ENCODE results near the gene IFNK.
"Not testable (repeated sequence)": the region's sequence is repeated elsewhere in the genome, so short reads cannot be mapped to it uniquely, and the experiment has no call there.

IFNK gene

DNA sequence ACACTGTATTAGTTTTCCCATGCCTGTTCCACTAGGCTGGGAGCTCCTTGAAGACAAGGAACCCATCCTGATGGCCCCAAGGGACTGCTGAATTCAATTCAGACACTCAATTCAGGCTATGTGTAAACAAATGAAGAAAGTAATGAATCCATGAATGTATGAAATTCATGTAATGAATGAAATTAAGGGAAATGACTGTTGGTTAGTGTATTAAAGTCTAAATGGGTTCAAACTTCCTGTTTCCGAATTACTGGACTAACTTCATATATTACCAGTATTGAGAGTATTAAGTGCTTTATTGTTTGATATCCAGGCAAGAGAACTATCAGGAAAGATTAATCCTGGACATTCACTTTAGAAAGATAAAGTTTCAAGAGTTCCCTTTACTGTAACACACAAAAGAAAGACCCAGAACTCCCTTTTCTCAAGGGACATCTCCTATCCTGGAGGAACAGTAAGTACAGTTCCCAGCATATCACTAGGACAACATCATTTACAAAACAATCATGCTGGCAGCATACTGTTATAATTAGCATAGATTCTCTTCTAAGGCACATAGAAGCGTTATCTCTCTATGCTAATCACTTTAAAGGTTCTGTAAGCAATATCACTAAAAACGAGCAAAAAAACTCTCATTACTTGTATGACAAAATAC, 28.5 kb upstream of the IFNK start:
- no peak for DNase-seq (ENCODE audit: low spot score)
- no peak for TF ChIP-seq CTCF (IDR thresholded peaks at IDR 0.05; ENCODE audit: extremely low read depth, insufficient read depth, missing control alignments)
- in situ Hi-C loops (cut with MboI; ENCODE audit: low pct_unique_long_range_greater_than_20kb, low sequenced_read_pairs, unreplicated experiment), result no loop called here

DNA sequence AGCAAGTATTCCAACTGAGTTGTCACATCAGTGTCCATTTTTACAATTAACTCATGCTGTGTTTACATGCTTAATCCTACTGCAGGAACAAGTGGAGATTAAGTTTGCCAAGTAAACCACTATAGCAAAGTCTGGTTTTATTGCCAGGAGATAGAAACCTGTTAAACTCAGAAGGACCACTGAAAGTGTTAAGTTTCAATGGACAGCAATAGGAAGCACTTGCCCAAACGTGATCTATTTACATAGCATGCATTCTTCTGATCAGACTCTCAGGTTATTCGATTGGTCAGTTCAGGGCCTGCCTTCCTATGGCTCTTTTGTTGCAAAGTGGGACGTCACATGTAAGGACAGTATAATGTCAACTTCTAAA, 28.0 kb upstream of the IFNK start:
- no peak for TF ChIP-seq CTCF (IDR thresholded peaks at IDR 0.05; ENCODE audit: extremely low read depth, insufficient read depth, missing control alignments)
- in situ Hi-C loops (cut with MboI; ENCODE audit: low pct_unique_long_range_greater_than_20kb, low sequenced_read_pairs, unreplicated experiment), result no loop called here

DNA sequence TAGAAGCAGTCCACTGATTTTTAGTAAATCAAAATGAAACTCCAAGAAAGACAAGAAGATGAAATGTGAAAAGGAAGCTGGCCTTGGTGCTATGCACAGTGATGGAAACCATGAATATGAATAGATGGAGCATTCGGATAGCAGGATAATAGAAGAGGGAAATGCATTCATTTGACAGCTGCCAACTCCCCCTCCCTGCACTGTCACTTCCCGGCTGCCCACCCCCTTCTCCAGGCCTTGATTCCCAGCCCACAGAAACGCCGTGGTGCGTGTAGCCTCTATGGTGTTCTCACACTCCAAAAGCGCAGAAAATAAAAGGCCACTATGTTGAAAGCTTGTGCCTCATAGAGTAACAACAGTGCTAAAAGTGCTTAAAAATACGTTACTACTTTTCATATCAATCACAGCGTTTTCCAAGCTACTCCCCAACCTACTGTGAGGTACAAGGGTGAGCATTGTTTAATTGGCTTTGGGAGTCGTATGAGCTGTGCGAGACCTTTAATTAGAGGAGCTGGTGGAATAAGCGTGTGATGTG, 26.1 kb upstream of the IFNK start:
- no peak for DNase-seq (ENCODE audit: low spot score)
- in situ Hi-C loops (cut with MboI; ENCODE audit: low pct_unique_long_range_greater_than_20kb, low sequenced_read_pairs, unreplicated experiment), result no loop called here
- TF ChIP-seq CTCF (IDR thresholded peaks at IDR 0.05; ENCODE audit: extremely low read depth, insufficient read depth, missing control alignments), result no peak

More for the DNA sequence above, 28.0 kb upstream of the IFNK start:
- no peak for DNase-seq (ENCODE audit: low spot score)

DNA sequence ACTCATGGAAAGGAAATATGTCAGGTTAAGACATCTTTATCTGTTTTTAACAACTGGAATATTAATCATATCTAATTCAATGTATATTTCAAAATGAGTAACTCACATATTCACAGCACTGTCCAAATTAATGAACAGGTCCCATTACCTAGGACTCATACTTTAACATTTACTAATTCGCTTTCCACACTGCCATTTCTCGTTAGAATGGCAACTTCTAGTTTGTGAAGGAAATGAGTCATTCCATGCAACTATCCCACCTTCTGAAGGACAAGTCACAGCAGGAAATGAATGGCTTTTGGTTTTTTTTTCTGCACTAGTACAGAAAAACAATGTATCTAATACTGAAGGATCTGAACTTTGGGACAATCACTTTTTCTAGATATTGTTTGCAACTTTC, 24.6 kb upstream of the IFNK start:
- in situ Hi-C loops (cut with MboI; ENCODE audit: low pct_unique_long_range_greater_than_20kb, low sequenced_read_pairs, unreplicated experiment), result no loop called here
- no peak for TF ChIP-seq CTCF (IDR thresholded peaks at IDR 0.05; ENCODE audit: extremely low read depth, insufficient read depth, missing control alignments)
- no peak for DNase-seq (ENCODE audit: low spot score)

DNA sequence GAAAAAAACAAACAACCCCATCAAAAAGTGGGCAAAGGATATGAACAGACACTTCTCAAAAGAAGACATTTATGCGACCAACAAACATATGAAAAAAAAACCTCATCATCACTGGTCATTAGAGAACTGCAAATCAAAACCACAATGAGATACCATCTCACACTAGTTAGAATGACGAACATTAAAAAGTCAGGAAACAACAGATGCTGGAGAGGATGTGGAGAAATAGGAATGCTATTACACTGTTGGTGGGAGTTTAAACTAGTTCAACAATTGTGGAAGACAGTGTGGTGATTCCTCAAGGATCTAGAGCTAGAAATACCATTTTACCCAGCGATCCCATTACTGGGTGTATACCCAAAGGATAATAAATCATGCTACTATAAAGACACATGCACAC, 23.2 kb upstream of the IFNK start:
- DNase-seq (ENCODE audit: low spot score); in situ Hi-C loops (cut with MboI; ENCODE audit: low pct_unique_long_range_greater_than_20kb, low sequenced_read_pairs, unreplicated experiment): not testable (repeated sequence)

GRCh38 chr9:27503623-27504022, 20.5 kb upstream of the IFNK start:
- TF ChIP-seq CTCF (IDR thresholded peaks at IDR 0.05; ENCODE audit: extremely low read depth, insufficient read depth, missing control alignments), result no peak

GRCh38 chr9:27504259-27504658, 19.8 kb upstream of the IFNK start:
- no peak for DNase-seq (ENCODE audit: low spot score)
- in situ Hi-C loops (cut with MboI; ENCODE audit: low pct_unique_long_range_greater_than_20kb, low sequenced_read_pairs, unreplicated experiment), result no loop called here
- TF ChIP-seq CTCF (IDR thresholded peaks at IDR 0.05; ENCODE audit: extremely low read depth, insufficient read depth, missing control alignments), result no peak

More at GRCh38 chr9:27503623-27504022, 20.5 kb upstream of the IFNK start:
- no peak for DNase-seq (ENCODE audit: low spot score)
- in situ Hi-C loops (cut with MboI; ENCODE audit: low pct_unique_long_range_greater_than_20kb, low sequenced_read_pairs, unreplicated experiment), result no loop called here

Data from GM13977 (cell line).